Neural crest cell (in vitro differentiated cells): ENCODE results near the gene ESYT1. TPM values are rescaled to one million over a fixed set of nuclear protein-coding genes. Genes with fewer than 3 reads are reported as not detected.
A peak's percentile ranks its signal among the peaks of the same experiment; 100 is the strongest.

ENCODE experiments used
- DNase-seq: peaks from one replicate; pipeline ENCODE4 v3.0.0; 2021; ENCODE audit warnings: low read depth, mixed read lengths, low spot score
- H3K27ac Mint-ChIP-seq: one replicate; pipeline ENCODE4 v1.8.0; 2021; ENCODE audit warnings: mild to moderate bottlenecking, mixed read lengths; ENCODE audit not compliant: unreplicated experiment
- H3K27me3 Mint-ChIP-seq: 2 replicates; pipeline ENCODE4 v1.8.0; 2021; ENCODE audit warnings: low read depth, mild to moderate bottlenecking, mixed read lengths
- H3K36me3 Mint-ChIP-seq: 2 replicates; pipeline ENCODE4 v1.8.0; 2021; ENCODE audit warnings: low read depth, mild to moderate bottlenecking, mixed read lengths
- H3K4me1 Mint-ChIP-seq: 2 replicates; pipeline ENCODE4 v1.8.0; 2021; ENCODE audit warnings: mixed read lengths
- H3K4me3 Mint-ChIP-seq: one replicate; pipeline ENCODE4 v1.8.0; 2021; ENCODE audit warnings: mild to moderate bottlenecking, mixed read lengths
- H3K9me3 Mint-ChIP-seq: 2 replicates; pipeline ENCODE4 v1.8.0; 2021; ENCODE audit warnings: mixed read lengths
- total RNA-seq: library from RNA; stranded (reverse); gene quantifications from 2 replicates; pipeline ENCODE4 v1.2.1, GENCODE V29; 2021
- TF ChIP-seq, protein P1 (sequence below): fragments of 200-600 bp; sonication (generic); conservative IDR thresholded peaks from 2 replicates; pipeline ENCODE4 v1.5.0; 2021; ENCODE audit warnings: antibody characterized with exemption, mild to moderate bottlenecking

ESYT1 gene
- total RNA-seq, 1 donor from 2014 or later, result 121 TPM

DNA sequence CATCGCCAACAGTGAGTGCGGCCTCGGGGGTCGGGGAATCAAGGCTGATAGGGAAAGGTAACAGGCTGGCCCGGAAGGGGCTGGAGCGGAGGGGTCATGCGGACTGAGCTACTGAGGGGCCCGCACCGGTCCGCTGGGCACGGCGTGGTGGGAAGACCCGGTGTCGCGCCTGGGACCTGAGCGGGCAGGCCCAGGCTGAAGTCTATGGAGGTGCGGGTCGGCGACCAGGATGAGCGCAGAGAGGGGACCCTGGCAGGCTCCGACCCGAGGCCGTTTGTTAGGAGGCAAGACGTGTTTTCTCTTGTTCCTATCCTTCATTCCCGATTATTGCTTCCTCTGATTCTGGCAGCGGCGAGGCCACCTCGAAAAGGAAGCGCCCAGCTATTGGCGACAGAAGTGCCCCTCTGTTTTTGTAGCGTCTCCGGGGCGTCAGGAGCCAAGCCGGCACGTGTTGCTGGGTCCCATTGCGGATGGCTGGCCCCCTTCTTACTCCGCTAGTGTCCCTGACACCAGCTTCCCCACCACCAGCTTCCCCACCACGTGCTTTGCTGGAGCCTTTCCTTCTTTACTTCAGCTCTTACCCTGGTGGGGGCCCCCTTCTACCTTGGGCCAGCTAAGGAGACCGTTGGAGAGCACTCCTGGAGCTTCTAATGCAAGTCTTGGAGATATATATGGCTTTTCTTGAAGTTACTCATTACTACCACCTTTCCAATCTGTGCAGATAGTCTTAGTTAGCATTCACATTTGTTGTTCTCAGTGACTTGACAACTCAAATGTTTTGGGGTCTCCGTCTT, 23.1 kb upstream of the ESYT1 start:
- H3K36me3 Mint-ChIP-seq, result peaks cover 8% of the 10 kb centered on the region
- peak overlapping the region; percentile 97 for H3K27ac Mint-ChIP-seq
- no peaks in the 10 kb centered on the region for H3K9me3 Mint-ChIP-seq
- no peak for DNase-seq
- H3K4me3 Mint-ChIP-seq, result peak overlapping the region; percentile 98
- peaks cover 37% of the 10 kb centered on the region for H3K4me1 Mint-ChIP-seq
- TF ChIP-seq, protein P1, sequence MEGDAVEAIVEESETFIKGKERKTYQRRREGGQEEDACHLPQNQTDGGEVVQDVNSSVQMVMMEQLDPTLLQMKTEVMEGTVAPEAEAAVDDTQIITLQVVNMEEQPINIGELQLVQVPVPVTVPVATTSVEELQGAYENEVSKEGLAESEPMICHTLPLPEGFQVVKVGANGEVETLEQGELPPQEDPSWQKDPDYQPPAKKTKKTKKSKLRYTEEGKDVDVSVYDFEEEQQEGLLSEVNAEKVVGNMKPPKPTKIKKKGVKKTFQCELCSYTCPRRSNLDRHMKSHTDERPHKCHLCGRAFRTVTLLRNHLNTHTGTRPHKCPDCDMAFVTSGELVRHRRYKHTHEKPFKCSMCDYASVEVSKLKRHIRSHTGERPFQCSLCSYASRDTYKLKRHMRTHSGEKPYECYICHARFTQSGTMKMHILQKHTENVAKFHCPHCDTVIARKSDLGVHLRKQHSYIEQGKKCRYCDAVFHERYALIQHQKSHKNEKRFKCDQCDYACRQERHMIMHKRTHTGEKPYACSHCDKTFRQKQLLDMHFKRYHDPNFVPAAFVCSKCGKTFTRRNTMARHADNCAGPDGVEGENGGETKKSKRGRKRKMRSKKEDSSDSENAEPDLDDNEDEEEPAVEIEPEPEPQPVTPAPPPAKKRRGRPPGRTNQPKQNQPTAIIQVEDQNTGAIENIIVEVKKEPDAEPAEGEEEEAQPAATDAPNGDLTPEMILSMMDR, result no peak
- H3K27me3 Mint-ChIP-seq, result no peaks in the 10 kb centered on the region

DNA sequence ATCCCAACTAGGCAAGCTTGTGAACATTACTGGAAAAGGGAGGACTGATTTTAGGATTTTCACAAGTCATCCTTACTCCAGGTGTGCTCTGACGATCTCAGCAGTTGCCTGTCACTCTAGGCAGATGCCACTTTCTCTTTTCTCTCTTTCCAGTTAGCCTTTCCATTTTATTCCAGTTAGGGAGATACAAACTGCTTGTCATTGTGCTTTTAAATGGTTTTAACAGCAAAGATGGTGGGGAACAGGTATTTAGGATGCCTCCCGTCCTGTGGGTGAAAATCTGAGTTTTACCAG, 22.5 kb upstream of the ESYT1 start:
- Mint-ChIP-seq H3K27me3 (no peaks in the 10 kb centered on the region), H3K4me1 (peaks cover 37% of the 10 kb centered on the region), H3K36me3 (peaks cover 12% of the 10 kb centered on the region), H3K27ac (peak overlapping the region; percentile 97), H3K4me3 (peak overlapping the region; percentile 98), H3K9me3 (no peaks in the 10 kb centered on the region)
- DNase-seq, result no peak
- TF ChIP-seq, protein P1, result no peak

DNA sequence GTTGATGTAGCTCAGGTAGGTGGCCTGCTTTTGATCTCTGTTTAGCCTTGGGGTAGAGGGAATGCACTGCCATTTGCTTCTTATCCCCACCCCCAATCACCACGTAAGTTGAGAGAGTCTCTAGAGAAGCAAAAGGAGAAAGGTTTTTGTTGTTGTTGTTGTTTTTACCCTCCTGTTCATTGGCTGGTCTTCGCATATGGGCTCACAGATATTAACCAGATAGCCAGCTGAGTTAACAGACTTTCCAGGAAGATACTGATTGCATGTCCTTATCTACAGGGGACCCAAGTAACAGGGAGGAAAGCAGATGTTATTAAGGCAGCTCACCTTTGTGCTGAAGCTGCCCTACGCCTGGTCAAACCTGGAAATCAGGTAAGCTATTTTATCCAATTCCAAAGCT, 20.8 kb upstream of the ESYT1 start:
- no peak for DNase-seq
- H3K9me3 Mint-ChIP-seq, result no peaks in the 10 kb centered on the region
- H3K4me1 Mint-ChIP-seq, result peaks cover 37% of the 10 kb centered on the region
- no peaks in the 10 kb centered on the region for H3K27me3 Mint-ChIP-seq
- no peak overlapping the region for H3K27ac Mint-ChIP-seq
- TF ChIP-seq, protein P1, result no peak
- H3K4me3 Mint-ChIP-seq, result peak overlapping the region; percentile 54
- H3K36me3 Mint-ChIP-seq, result peaks cover 20% of the 10 kb centered on the region

DNA sequence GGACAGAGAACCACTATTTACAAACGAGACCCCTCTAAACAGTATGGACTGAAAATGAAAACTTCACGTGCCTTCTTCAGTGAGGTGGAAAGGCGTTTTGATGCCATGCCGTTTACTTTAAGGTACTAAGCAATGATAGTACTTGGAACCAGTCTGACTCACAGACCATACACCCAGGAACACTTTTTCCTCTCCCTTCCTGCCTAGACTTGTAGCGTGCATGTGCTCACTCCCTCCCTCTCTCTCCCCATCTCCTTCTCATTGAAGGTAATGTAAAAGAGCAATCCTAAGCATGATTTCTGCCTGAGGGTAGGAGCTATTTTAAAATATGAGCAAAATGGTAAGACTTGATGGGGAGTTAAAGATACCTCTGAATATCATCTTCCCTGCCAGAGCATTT, 17.5 kb upstream of the ESYT1 start:
- TF ChIP-seq, protein P1, result no peak
- H3K4me3 Mint-ChIP-seq, result peak overlapping the region; percentile 47
- no peak for DNase-seq
- H3K36me3 Mint-ChIP-seq, result peaks cover 31% of the 10 kb centered on the region
- no peak overlapping the region for H3K27ac Mint-ChIP-seq
- peaks cover 18% of the 10 kb centered on the region for H3K4me1 Mint-ChIP-seq
- no peaks in the 10 kb centered on the region for H3K27me3 Mint-ChIP-seq
- no peaks in the 10 kb centered on the region for H3K9me3 Mint-ChIP-seq

DNA sequence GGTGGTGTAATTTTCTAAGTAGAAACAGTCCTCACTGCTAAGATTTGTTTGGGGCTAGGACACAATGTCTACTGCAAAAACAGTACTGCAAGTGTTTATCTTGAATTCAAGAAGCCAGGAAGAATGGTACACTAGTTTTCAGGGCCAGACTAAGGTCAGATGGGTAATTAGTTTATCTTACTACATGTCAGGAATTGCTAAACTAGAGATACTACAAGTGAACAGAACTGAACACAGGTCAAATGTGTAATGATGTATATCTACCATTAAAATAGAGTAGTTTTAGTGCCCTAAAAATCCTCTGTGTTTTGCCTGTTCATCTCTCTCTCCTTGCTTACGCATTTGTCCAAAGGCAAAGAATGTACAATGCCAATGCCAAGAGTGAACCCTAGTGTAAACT, 14.0 kb upstream of the ESYT1 start:
- H3K27me3 Mint-ChIP-seq, result peaks cover 9% of the 10 kb centered on the region
- no peak for DNase-seq
- H3K4me3 Mint-ChIP-seq, result peak overlapping the region; percentile 73
- TF ChIP-seq, protein P1, result no peak
- H3K36me3 Mint-ChIP-seq, result peaks cover 37% of the 10 kb centered on the region
- peaks cover 24% of the 10 kb centered on the region for H3K4me1 Mint-ChIP-seq
- no peaks in the 10 kb centered on the region for H3K9me3 Mint-ChIP-seq
- H3K27ac Mint-ChIP-seq, result no peak overlapping the region
